HCT116 (cell line): ENCODE results near the gene CPNE8. TPM values are rescaled to one million over a fixed set of nuclear protein-coding genes. Genes with fewer than 3 reads are reported as not detected.

Experiments
- ATAC-seq: fragments of 200-7000 bp; cut with Tn5 transposase; 2 replicates; pipeline ENCODE4 v1.9.1; 2020; ENCODE audit warnings: mild to moderate bottlenecking, moderate library complexity
- BruUV-seq: library from RNA; stranded (reverse); fragments of 400-500 nt; replicated peaks from 2 replicates; lab custom pipeline; 2021; lab: Mats Ljungman, UMichigan
- CTCF ChIA-PET: fragments of 300-600 bp; sonication (Branson Sonifier 250); formaldehyde crosslinking; loops from one replicate; lab custom pipeline; 2021; ENCODE audit warnings: antibody characterized with exemption; lab: Charles Lee
- POLR2A ChIA-PET: fragments of 300-600, 350-600 bp; sonication (Branson Sonifier 250); formaldehyde crosslinking; loops from one replicate; lab custom pipeline; 2021; ENCODE audit warnings: antibody characterized with exemption; lab: Charles Lee
- RAD21 ChIA-PET, 2 experiments: fragments of 300-600 bp; sonication (Branson Sonifier 250); formaldehyde crosslinking; loops; one replicate each; lab custom pipeline; 2023; ENCODE audit warnings: low total read pairs in 2 of 2; ENCODE audit not compliant: uncharacterized antibody in 2 of 2, unreplicated experiment in 2 of 2, low non-redundant PET in 1 of 2; lab: Charles Lee
- DNase-seq: peaks from one replicate; pipeline ENCODE4 v3.0.0-alpha.2; 2010; ENCODE audit warnings: low read depth, low spot score
- H2AFZ ChIP-seq: fragments of 200-600 bp; shearing (Covaris generic), sonication (generic); 2 replicates; pipeline ENCODE4 v1.6.1; 2017; ENCODE audit warnings: low read depth, mixed run types, mixed read lengths, antibody characterized with exemption, low read length; ENCODE audit not compliant: poor library complexity, severe bottlenecking
- H3K27ac ChIP-seq: 2 replicates; pipeline ENCODE4 v1.5.1; 2012; ENCODE audit warnings: low read depth, low read length
- H3K27me3 ChIP-seq: fragments of 200-600 bp; sonication (generic); 2 replicates; pipeline ENCODE4 v1.6.1; 2016; ENCODE audit warnings: mixed run types, low read length, mixed read lengths; ENCODE audit not compliant: insufficient read depth
- H3K36me3 ChIP-seq, 2 experiments: fragments of 200-500 bp in 1 of 2; fragments of 200-600 bp in 1 of 2; sonication (Bioruptor generic) in 1 of 2; sonication (generic) in 1 of 2; 2 replicates each; pipeline versions ENCODE4 v1.5.1 to v1.6.1; 2014 to 2016; ENCODE audit warnings: low read length in 2 of 2, inconsistent platforms in 1 of 2, mixed read lengths in 1 of 2, mixed run types in 1 of 2; ENCODE audit not compliant: insufficient read depth in 2 of 2, control insufficient read depth in 1 of 2
- H3K4me1 ChIP-seq, 2 experiments: fragments of 200-600 bp in 1 of 2; sonication (generic) in 1 of 2; 2 replicates each; pipeline versions ENCODE4 v1.5.1 to v1.6.1; 2012 to 2017; ENCODE audit warnings: low read length in 2 of 2, inconsistent platforms in 1 of 2, mild to moderate bottlenecking in 1 of 2, mixed read lengths in 1 of 2, mixed run types in 1 of 2, moderate library complexity in 1 of 2; ENCODE audit not compliant: insufficient read depth in 2 of 2, control insufficient read depth in 1 of 2
- H3K4me2 ChIP-seq: fragments of 200-600 bp; sonication (generic); 2 replicates; pipeline ENCODE4 v1.6.1; 2017; ENCODE audit warnings: mixed run types, low read length, mixed read lengths
- H3K4me3 ChIP-seq, 2 experiments: fragments of 200-600 bp in 1 of 2; sonication (generic) in 1 of 2; replicated peaks in 1 of 2; 2 replicates each; pipeline ENCODE4 v1.5.1; 2011 to 2016; ENCODE audit warnings: low read length in 2 of 2, control low read depth in 1 of 2, low read depth in 1 of 2, mild to moderate bottlenecking in 1 of 2, mixed read lengths in 1 of 2, mixed run types in 1 of 2
- H3K79me2 ChIP-seq: fragments of 200-600 bp; sonication (generic); 2 replicates; pipeline ENCODE4 v1.6.1; 2017; ENCODE audit warnings: mild to moderate bottlenecking, mixed run types, low read length, moderate library complexity, mixed read lengths; ENCODE audit not compliant: insufficient read depth
- H3K9ac ChIP-seq: fragments of 200-600 bp; sonication (generic); 2 replicates; pipeline ENCODE4 v1.6.1; 2016; ENCODE audit warnings: low read length, mixed read lengths
- H3K9me2 ChIP-seq: fragments of 200-600 bp; sonication (generic), shearing (Covaris generic); 2 replicates; pipeline ENCODE4 v1.6.1; 2017; ENCODE audit warnings: mixed run types, mild to moderate bottlenecking, moderate library complexity; ENCODE audit not compliant: insufficient read depth
- H3K9me3 ChIP-seq, 2 experiments: fragments of 200-500 bp in 1 of 2; fragments of 200-600 bp in 1 of 2; sonication (Bioruptor generic) in 1 of 2; sonication (generic) in 1 of 2; 2 replicates each; pipeline ENCODE4 v1.6.1; 2014 to 2017; ENCODE audit warnings: low read length in 2 of 2, mixed read lengths in 2 of 2, inconsistent platforms in 1 of 2, low read depth in 1 of 2, mild to moderate bottlenecking in 1 of 2, mixed run types in 1 of 2, moderate library complexity in 1 of 2; ENCODE audit not compliant: control insufficient read depth in 1 of 2, insufficient read depth in 1 of 2
- H4K20me1 ChIP-seq: fragments of 200-600 bp; sonication (generic), shearing (Covaris generic); 2 replicates; pipeline ENCODE4 v1.6.1; 2017; ENCODE audit warnings: mixed run types, mild to moderate bottlenecking, moderate library complexity; ENCODE audit not compliant: insufficient read depth
- EGR1 ChIP-seq: IDR thresholded peaks from 2 replicates; pipeline ENCODE4 v1.6.1; 2012; ENCODE audit warnings: low read depth
- ELF1 ChIP-seq: IDR thresholded peaks from 2 replicates; pipeline ENCODE4 v1.6.1; 2012; ENCODE audit warnings: low read depth, borderline replicate concordance
- EZH2 ChIP-seq: fragments of 200-600 bp; sonication (generic); IDR thresholded peaks from 2 replicates; pipeline ENCODE4 v1.6.1; 2017; ENCODE audit warnings: antibody characterized with exemption, mixed run types
- EZH2phosphoT487 ChIP-seq: fragments of 200-600 bp; IDR thresholded peaks from 2 replicates; pipeline ENCODE4 v1.6.1; 2018; ENCODE audit warnings: antibody characterized with exemption, borderline replicate concordance
- MAX ChIP-seq: IDR thresholded peaks from 2 replicates; pipeline ENCODE4 v1.6.1; 2012
- POLR2AphosphoS5 ChIP-seq: IDR thresholded peaks from 2 replicates; pipeline ENCODE4 v1.6.1; 2011; ENCODE audit warnings: mild to moderate bottlenecking, low read depth, low read length, moderate library complexity
- SIN3A ChIP-seq: IDR thresholded peaks from 2 replicates; pipeline ENCODE4 v1.6.1; 2012; ENCODE audit warnings: low read depth
- SRF ChIP-seq: IDR thresholded peaks from 2 replicates; pipeline ENCODE4 v1.6.1; 2012; ENCODE audit warnings: low read depth
- TCF7L2 ChIP-seq: IDR thresholded peaks from 2 replicates; pipeline ENCODE4 v1.7.0; 2011; ENCODE audit warnings: borderline replicate concordance, inconsistent platforms; ENCODE audit not compliant: insufficient read depth, insufficient read length; ENCODE audit errors: extremely low read depth
- YY1 ChIP-seq: IDR thresholded peaks from 2 replicates; pipeline ENCODE4 v1.6.1; 2011; ENCODE audit warnings: low read length, low read depth, moderate library complexity, mild to moderate bottlenecking; ENCODE audit not compliant: insufficient replicate concordance; ENCODE audit errors: extremely low read depth
- ZFX ChIP-seq: fragments of 450-650 bp; IDR thresholded peaks from 2 replicates; pipeline ENCODE4 v1.6.1; 2017
- intact Hi-C: fragments of 100-400 bp; cut with micrococcal nuclease; formaldehyde crosslinking; loops from 2 replicates; pipeline ENCODE4 v1.10.0; 2022
- total RNA-seq: library from RNA; stranded (reverse); gene quantifications from one replicate; pipeline ENCODE4 v1.2.1, GENCODE V29; 2021; ENCODE audit not compliant: unreplicated experiment
- TF ChIP-seq, protein P1 (sequence below): IDR thresholded peaks from 2 replicates; pipeline ENCODE4 v1.6.1; 2011; ENCODE audit warnings: mild to moderate bottlenecking, low read length, moderate library complexity; ENCODE audit not compliant: insufficient replicate concordance; ENCODE audit errors: extremely low read depth

Gene CPNE8
- total RNA-seq, 1 experiment from 2014 or later, result 14.2 TPM

GRCh38 chr12:38610808-38611350, 294.5 kb downstream of the CPNE8 start:
- Histone ChIP-seq H3K36me3 (no peaks in the 10 kb centered on the region), H3K79me2 (no peaks in the 10 kb centered on the region), H3K4me2 (no peak overlapping the region), H3K4me3 (no peak overlapping the region), H3K9ac (no peak overlapping the region), H3K9me2 (no peaks in the 10 kb centered on the region), H3K4me1 (no peaks in the 10 kb centered on the region), H3K27ac (no peak overlapping the region), H4K20me1 (no peaks in the 10 kb centered on the region), H3K27me3 (no peaks in the 10 kb centered on the region), H2AFZ (no peak overlapping the region), H3K9me3 (no peaks in the 10 kb centered on the region)
- BruUV-seq, result no TSS peak
- intact Hi-C loops, result no loop called here
- no peak for DNase-seq
- ChIA-PET POLR2A (no interaction called here), RAD21 (no interaction called here), CTCF (no interaction called here)
- TF ChIP-seq MAX (no peak), TCF7L2 (no peak), POLR2AphosphoS5 (no peak), SIN3A (no peak), EZH2 (no peak), SRF (no peak), EGR1 (no peak), ELF1 (no peak), EZH2phosphoT487 (no peak), YY1 (no peak), ZFX (no peak)
- TF ChIP-seq, protein P1, sequence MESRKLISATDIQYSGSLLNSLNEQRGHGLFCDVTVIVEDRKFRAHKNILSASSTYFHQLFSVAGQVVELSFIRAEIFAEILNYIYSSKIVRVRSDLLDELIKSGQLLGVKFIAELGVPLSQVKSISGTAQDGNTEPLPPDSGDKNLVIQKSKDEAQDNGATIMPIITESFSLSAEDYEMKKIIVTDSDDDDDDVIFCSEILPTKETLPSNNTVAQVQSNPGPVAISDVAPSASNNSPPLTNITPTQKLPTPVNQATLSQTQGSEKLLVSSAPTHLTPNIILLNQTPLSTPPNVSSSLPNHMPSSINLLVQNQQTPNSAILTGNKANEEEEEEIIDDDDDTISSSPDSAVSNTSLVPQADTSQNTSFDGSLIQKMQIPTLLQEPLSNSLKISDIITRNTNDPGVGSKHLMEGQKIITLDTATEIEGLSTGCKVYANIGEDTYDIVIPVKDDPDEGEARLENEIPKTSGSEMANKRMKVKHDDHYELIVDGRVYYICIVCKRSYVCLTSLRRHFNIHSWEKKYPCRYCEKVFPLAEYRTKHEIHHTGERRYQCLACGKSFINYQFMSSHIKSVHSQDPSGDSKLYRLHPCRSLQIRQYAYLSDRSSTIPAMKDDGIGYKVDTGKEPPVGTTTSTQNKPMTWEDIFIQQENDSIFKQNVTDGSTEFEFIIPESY, result no peak
- ATAC-seq, result no peak
